IPS-20b (cell line): ENCODE data around the gene CBX3.
"Not testable (repeated sequence)": the region's sequence is repeated elsewhere in the genome, so short reads cannot be mapped to it uniquely, and the experiment has no call there.

Experiments used
- H3K27ac ChIP-seq: one replicate; pipeline ENCODE4 v1.5.1; 2013; ENCODE audit warnings: low read length
- H3K27me3 ChIP-seq: 2 replicates; pipeline ENCODE4 v1.6.1; 2013; ENCODE audit warnings: mild to moderate bottlenecking, low read length, inconsistent platforms; ENCODE audit not compliant: insufficient read depth
- H3K36me3 ChIP-seq: 2 replicates; pipeline ENCODE4 v1.6.1; 2013; ENCODE audit warnings: low read depth, mild to moderate bottlenecking, inconsistent platforms, low read length, moderate library complexity; ENCODE audit not compliant: insufficient read depth
- H3K4me1 ChIP-seq: 2 replicates; pipeline ENCODE4 v1.6.1; 2013; ENCODE audit warnings: mild to moderate bottlenecking, control low read depth, inconsistent platforms, low read length, moderate library complexity; ENCODE audit not compliant: insufficient read depth
- H3K4me3 ChIP-seq: 2 replicates; pipeline ENCODE4 v1.5.1; 2013; ENCODE audit warnings: mild to moderate bottlenecking, low read length, inconsistent platforms
- H3K9ac ChIP-seq: 2 replicates; pipeline ENCODE4 v1.6.1; 2013; ENCODE audit warnings: low read depth, mild to moderate bottlenecking, inconsistent platforms, low read length, moderate library complexity
- H3K9me3 ChIP-seq: 2 replicates; pipeline ENCODE4 v1.6.1; 2013; ENCODE audit warnings: mild to moderate bottlenecking, low read depth, low read length, inconsistent platforms; ENCODE audit not compliant: insufficient read depth

CBX3 gene

DNA sequence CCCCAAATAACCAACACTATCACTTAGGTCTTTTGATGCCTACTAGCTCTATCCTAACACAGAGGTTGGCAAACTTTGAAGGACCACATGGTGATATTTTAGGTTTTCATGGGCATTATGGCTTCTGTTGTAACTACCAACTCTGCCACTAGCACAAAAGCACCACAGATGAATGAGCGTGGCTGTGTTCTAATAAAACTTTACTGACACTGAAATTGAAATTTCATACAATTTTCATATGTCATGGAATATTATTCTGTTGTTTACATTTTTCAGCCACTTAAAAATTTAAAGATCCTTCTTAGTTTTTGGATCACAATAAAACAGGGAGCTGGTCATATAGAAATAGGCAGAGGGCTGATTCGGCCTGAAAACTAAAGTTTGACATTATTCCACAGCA lies 26.4 kb downstream of the CBX3 start:
- Histone ChIP-seq H3K36me3 (no peaks in the 10 kb centered on the region), H3K9me3 (peaks cover 3% of the 10 kb centered on the region; the same call in 1 of the 2 replicates), H3K4me3 (no peak overlapping the region), H3K27ac (no peak overlapping the region), H3K9ac (no peak overlapping the region), H3K4me1 (no peaks in the 10 kb centered on the region), H3K27me3 (no peaks in the 10 kb centered on the region)

GRCh38 chr7:26233902-26234511 lies 32.5 kb downstream of the CBX3 start:
- H3K36me3 ChIP-seq, result no peaks in the 10 kb centered on the region
- no peak overlapping the region for H3K27ac ChIP-seq
- no peaks in the 10 kb centered on the region for H3K4me1 ChIP-seq
- no peak overlapping the region for H3K9ac ChIP-seq
- no peaks in the 10 kb centered on the region for H3K27me3 ChIP-seq
- no peak overlapping the region for H3K4me3 ChIP-seq
- no peaks in the 10 kb centered on the region for H3K9me3 ChIP-seq

GRCh38 chr7:26237035-26237807 lies 35.7 kb downstream of the CBX3 start:
- no peaks in the 10 kb centered on the region for H3K9me3 ChIP-seq
- H3K4me1 ChIP-seq, result no peaks in the 10 kb centered on the region
- no peak overlapping the region for H3K9ac ChIP-seq
- H3K4me3 ChIP-seq, result no peak overlapping the region
- no peaks in the 10 kb centered on the region for H3K27me3 ChIP-seq
- H3K36me3 ChIP-seq, result no peaks in the 10 kb centered on the region
- no peak overlapping the region for H3K27ac ChIP-seq

DNA sequence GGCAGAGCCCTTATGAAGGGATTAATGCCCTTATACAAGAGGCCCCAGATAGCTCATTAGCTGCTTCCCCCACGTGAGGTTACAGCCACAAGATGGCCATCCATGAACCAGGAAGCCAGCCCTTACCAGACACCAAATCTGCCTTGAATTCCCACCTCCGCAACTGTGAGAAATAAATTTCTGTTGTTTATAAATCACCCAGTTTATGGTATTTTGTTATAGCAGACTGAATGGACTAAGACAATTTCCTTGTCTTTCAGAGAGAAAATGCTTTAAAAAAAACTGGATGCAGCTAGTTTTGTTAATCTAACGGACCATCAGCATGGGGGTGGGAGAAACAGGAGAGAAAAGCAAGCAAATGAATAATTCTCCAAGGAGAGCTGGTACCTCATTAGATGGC lies 36.5 kb downstream of the CBX3 start:
- Histone ChIP-seq H3K27me3 (no peaks in the 10 kb centered on the region), H3K4me1 (no peaks in the 10 kb centered on the region), H3K9ac (no peak overlapping the region), H3K9me3 (no peaks in the 10 kb centered on the region), H3K4me3 (no peak overlapping the region), H3K36me3 (no peaks in the 10 kb centered on the region), H3K27ac (no peak overlapping the region)

DNA sequence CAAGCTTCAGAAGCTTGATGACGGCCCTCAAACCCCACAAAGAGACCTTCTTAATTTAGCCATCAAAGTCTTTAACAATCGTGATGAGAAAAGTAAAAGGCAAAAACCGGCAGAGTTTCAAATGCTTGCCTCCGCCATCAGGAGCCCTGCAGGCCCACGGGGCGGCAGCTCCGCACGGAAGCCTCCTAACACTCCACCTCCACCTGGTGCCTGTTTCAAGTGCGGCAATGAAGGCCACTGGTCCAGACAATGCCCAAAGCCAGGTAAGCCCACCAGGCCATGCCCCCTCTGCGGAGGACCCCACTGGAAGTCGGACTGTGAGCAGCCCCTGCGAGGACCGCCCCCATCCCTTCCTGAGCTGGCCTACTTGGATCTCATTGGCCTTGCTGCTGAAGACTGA lies 43.6 kb downstream of the CBX3 start:
- Histone ChIP-seq H3K9me3 (no peaks in the 10 kb centered on the region), H3K27me3 (no peaks in the 10 kb centered on the region), H3K36me3 (no peaks in the 10 kb centered on the region), H3K4me3 (no peak overlapping the region), H3K9ac (no peak overlapping the region), H3K4me1 (no peaks in the 10 kb centered on the region), H3K27ac (no peak overlapping the region)

DNA sequence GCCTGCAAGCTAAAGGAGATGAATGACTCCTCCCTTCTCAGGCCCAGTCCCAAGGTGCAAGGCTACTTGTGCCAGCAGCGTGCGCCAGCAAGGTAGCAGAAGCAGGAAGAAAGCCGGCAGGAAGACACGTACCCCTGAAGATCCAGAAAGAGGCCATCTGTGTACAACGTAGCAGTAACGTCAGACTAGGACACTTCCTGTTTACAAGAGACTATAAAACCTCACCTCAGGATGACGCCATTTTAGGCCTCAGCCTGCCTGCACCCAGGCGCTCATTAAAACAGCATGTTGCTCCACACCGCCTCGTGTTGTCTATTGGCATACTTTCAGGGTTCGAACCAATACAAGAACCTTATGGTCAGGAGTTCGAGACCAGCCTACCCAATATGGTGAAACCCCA lies 48.7 kb downstream of the CBX3 start:
- no peak overlapping the region for H3K27ac ChIP-seq
- no peaks in the 10 kb centered on the region for H3K9me3 ChIP-seq
- no peaks in the 10 kb centered on the region for H3K27me3 ChIP-seq
- no peaks in the 10 kb centered on the region for H3K36me3 ChIP-seq
- H3K4me1 ChIP-seq, result no peaks in the 10 kb centered on the region
- H3K4me3 ChIP-seq, result no peak overlapping the region
- no peak overlapping the region for H3K9ac ChIP-seq

GRCh38 chr7:26261866-26262265 lies 60.3 kb downstream of the CBX3 start:
- H3K4me1 ChIP-seq, H3K27me3 ChIP-seq, H3K36me3 ChIP-seq, H3K9ac ChIP-seq, H3K27ac ChIP-seq, H3K4me3 ChIP-seq: not testable (repeated sequence)
- H3K9me3 ChIP-seq, result peaks cover 14% of the 10 kb centered on the region
